IMR-90 (cell line): ENCODE measurements around the gene CMBL. TPM values are rescaled to one million over a fixed set of nuclear protein-coding genes. Genes with fewer than 3 reads are reported as not detected.

Experiments used
- ATAC-seq: fragments of 200-7000 bp; cut with Tn5 transposase; 2 replicates; pipeline ENCODE4 v1.9.1; 2020; ENCODE audit warnings: low read depth, mild to moderate bottlenecking, moderate library complexity
- BruUV-seq: library from RNA; stranded (reverse); fragments of 400-500 nt; replicated peaks from 2 replicates; lab custom pipeline; 2021; lab: Mats Ljungman, UMichigan
- CTCF ChIA-PET: fragments of 300-600 bp; formaldehyde crosslinking; extraction: SDS; loops from one replicate; lab custom pipeline; 2021; ENCODE audit warnings: antibody characterized with exemption; lab: Yijun Ruan, JAX
- POLR2A ChIA-PET: fragments of 300-600 bp; sonication (Branson Sonifier 250); formaldehyde crosslinking; loops from one replicate; lab custom pipeline; 2022; ENCODE audit warnings: antibody characterized with exemption; ENCODE audit not compliant: unreplicated experiment; lab: Charles Lee
- DNase-seq: peaks from one replicate; pipeline ENCODE4 v3.0.0; 2013
- H2AFZ ChIP-seq: replicated peaks from 2 replicates; pipeline ENCODE3; 2013; ENCODE audit warnings: low read length, mild to moderate bottlenecking; ENCODE audit not compliant: poor library complexity
- H2AK5ac ChIP-seq: 2 replicates; pipeline ENCODE4 v1.6.1; 2013; ENCODE audit warnings: low read depth, low read length, inconsistent platforms
- H2AK9ac ChIP-seq: replicated peaks from 2 replicates; pipeline ENCODE3; 2013; ENCODE audit warnings: mild to moderate bottlenecking, low read depth, low read length, moderate library complexity; ENCODE audit not compliant: poor library complexity
- H2BK120ac ChIP-seq: 2 replicates; pipeline ENCODE4 v1.6.1; 2013; ENCODE audit warnings: low read depth, low read length, inconsistent platforms
- H2BK15ac ChIP-seq: 3 replicates; pipeline ENCODE4 v1.6.1; 2013; ENCODE audit warnings: low read depth, low read length, inconsistent platforms
- H2BK20ac ChIP-seq: 2 replicates; pipeline ENCODE4 v1.6.1; 2013; ENCODE audit warnings: low read depth, mild to moderate bottlenecking, inconsistent platforms, low read length, moderate library complexity
- H2BK5ac ChIP-seq: 2 replicates; pipeline ENCODE4 v1.6.1; 2013; ENCODE audit warnings: mild to moderate bottlenecking, low read depth, low read length, inconsistent platforms; ENCODE audit not compliant: poor library complexity, severe bottlenecking
- H3K14ac ChIP-seq: replicated peaks from 2 replicates; pipeline ENCODE4 v1.6.1; 2013; ENCODE audit warnings: low read depth, low read length, inconsistent platforms
- H3K18ac ChIP-seq: 2 replicates; pipeline ENCODE4 v1.6.1; 2013; ENCODE audit warnings: low read depth, low read length, control low read depth
- H3K23ac ChIP-seq: 2 replicates; pipeline ENCODE4 v1.6.1; 2013; ENCODE audit warnings: low read depth, low read length, inconsistent platforms
- H3K27ac ChIP-seq: 2 replicates; pipeline ENCODE4 v1.5.1; 2013; ENCODE audit warnings: mild to moderate bottlenecking, control low read depth, low read length; ENCODE audit not compliant: insufficient read depth
- H3K27me3 ChIP-seq: 2 replicates; pipeline ENCODE4 v1.6.1; 2013; ENCODE audit warnings: low read length; ENCODE audit not compliant: control insufficient read depth, insufficient read depth
- H3K36me3 ChIP-seq: 2 replicates; pipeline ENCODE4 v1.6.1; 2013; ENCODE audit warnings: low read length, mixed read lengths; ENCODE audit not compliant: control insufficient read depth, insufficient read depth
- H3K4ac ChIP-seq: 2 replicates; pipeline ENCODE4 v1.6.1; 2013; ENCODE audit warnings: low read depth, low read length, inconsistent platforms
- H3K4me1 ChIP-seq: 2 replicates; pipeline ENCODE4 v1.6.1; 2013; ENCODE audit warnings: low read length, mixed read lengths; ENCODE audit not compliant: control insufficient read depth, insufficient read depth
- H3K4me2 ChIP-seq: 2 replicates; pipeline ENCODE4 v1.6.1; 2013; ENCODE audit warnings: low read depth, mild to moderate bottlenecking, control low read depth, low read length, moderate library complexity
- H3K4me3 ChIP-seq: 2 replicates; pipeline ENCODE4 v1.5.1; 2013; ENCODE audit warnings: low read depth, mild to moderate bottlenecking, control low read depth, low read length, moderate library complexity; ENCODE audit not compliant: insufficient read depth
- H3K56ac ChIP-seq: 2 replicates; pipeline ENCODE4 v1.6.1; 2013; ENCODE audit warnings: low read length, inconsistent platforms; ENCODE audit not compliant: insufficient read depth; ENCODE audit errors: extremely low read depth
- H3K79me1 ChIP-seq, 2 experiments: 2 replicates each; pipeline ENCODE4 v1.6.1; 2013; ENCODE audit warnings: low read length in 2 of 2, inconsistent platforms in 1 of 2, low read depth in 1 of 2
- H3K9ac ChIP-seq: 2 replicates; pipeline ENCODE4 v1.6.1; 2013; ENCODE audit warnings: low read depth, low read length, control low read depth
- H3K9me1 ChIP-seq: 2 replicates; pipeline ENCODE4 v1.6.1; 2013; ENCODE audit warnings: low read length, inconsistent platforms; ENCODE audit not compliant: insufficient read depth
- H3K9me3 ChIP-seq: 2 replicates; pipeline ENCODE4 v1.6.1; 2013; ENCODE audit warnings: low read length; ENCODE audit not compliant: control insufficient read depth, insufficient read depth
- H4K20me1 ChIP-seq: 2 replicates; pipeline ENCODE4 v1.6.1; 2013; ENCODE audit warnings: low read length, inconsistent platforms; ENCODE audit not compliant: insufficient read depth
- H4K5ac ChIP-seq: 2 replicates; pipeline ENCODE4 v1.6.1; 2013; ENCODE audit warnings: mild to moderate bottlenecking, low read depth, low read length, control low read depth
- H4K8ac ChIP-seq, 2 experiments: 2 replicates each; pipeline ENCODE4 v1.6.1; 2013; ENCODE audit warnings: low read depth in 2 of 2, low read length in 2 of 2, control low read depth in 1 of 2, inconsistent platforms in 1 of 2
- H4K91ac ChIP-seq: 2 replicates; pipeline ENCODE4 v1.6.1; 2013; ENCODE audit warnings: low read depth, low read length, inconsistent platforms; ENCODE audit not compliant: insufficient read depth
- CEBPB ChIP-seq: IDR thresholded peaks from 2 replicates; pipeline ENCODE4 v1.6.1; 2012; ENCODE audit warnings: low read depth, low read length, improper control_type of control experiment
- FOS ChIP-seq: fragments of 150-350 bp; IDR thresholded peaks from 2 replicates; pipeline ENCODE4 v1.6.1; 2016; ENCODE audit warnings: low read depth, low read length
- WGBS, 2 experiments: methylation state at CpG; one replicate each; pipeline versions ENCODE4 v1.1.5 to v1.1.7; 2013; ENCODE audit warnings: missing lambda C conversion rate in 2 of 2; ENCODE audit not compliant: insufficient read length in 1 of 2; ENCODE audit errors: extremely low coverage in 2 of 2; 5-methylcytosine and 5-hydroxymethylcytosine counted together
- dilution Hi-C: fragments of 300-500 bp; cut with HindIII; formaldehyde crosslinking; loops from one replicate; pipeline ENCODE4 v1.14.3; 2018; ENCODE audit warnings: low sequenced_read_pairs; ENCODE audit not compliant: unreplicated experiment
- in situ Hi-C: fragments of 300-500 bp; cut with MboI; formaldehyde crosslinking; loops from 3 replicates; pipeline ENCODE4 v1.14.3; 2019; ENCODE audit warnings: low sequenced_read_pairs, inconsistent platforms, mixed read lengths
- intact Hi-C: fragments of 100-400 bp; cut with micrococcal nuclease; formaldehyde crosslinking; loops from 2 replicates; pipeline ENCODE4 v1.10.0; 2022
- polyA plus RNA-seq, 3 experiments: library from polyadenylated mRNA; depleted of rRNA; stranded (reverse); fragments of >200 nt; gene quantifications; 2 replicates each; pipeline ENCODE4 v1.2.3, GENCODE V29; 2012; ENCODE audit warnings: low replicate concordance in 1 of 3
- total RNA-seq: library from RNA; depleted of rRNA; stranded (reverse); fragments of >200 nt; gene quantifications from 2 replicates; pipeline ENCODE4 v1.2.3, GENCODE V29; 2012

Gene CMBL
- total and polyA plus RNA-seq, 2 of the 4 experiments (the other 2 are of a cell fraction) = 5.0 to 26.3 TPM

- H3K18ac ChIP-seq = no peak overlapping the region
- H2AK9ac ChIP-seq = no peak overlapping the region
- in situ Hi-C loops = no loop called here
- no peak overlapping the region for H3K4me2 ChIP-seq
- H3K4ac ChIP-seq = no peak overlapping the region
- BruUV-seq = no TSS peak
- no peaks in the 10 kb centered on the region for H4K20me1 ChIP-seq
- ChIA-PET POLR2A (no interaction called here), CTCF (interaction anchor here (0.6 kb wide), 2 partner anchors 131 to 509 kb away, joined by 3 read pairs; no protein-coding TSS in a partner anchor)
- no peak overlapping the region for H4K5ac ChIP-seq
- no peak overlapping the region for H2BK5ac ChIP-seq
- no peak overlapping the region for H3K56ac ChIP-seq
- 88% methylated on average over 3 of the region's 13 CpGs; no CpG with 5 or more reads in 1 of the 2 experiments for WGBS, 2 experiments
- no peak overlapping the region for H2AK5ac ChIP-seq
- no peak overlapping the region for H4K91ac ChIP-seq
- dilution Hi-C loops = no loop called here
- no peaks in the 10 kb centered on the region for H3K4me1 ChIP-seq
- no peaks in the 10 kb centered on the region for H3K9me3 ChIP-seq
- no peak for ATAC-seq
- H3K9me1 ChIP-seq = no peaks in the 10 kb centered on the region
- DNase-seq = no peak
- TF ChIP-seq CEBPB (no peak), FOS (no peak)
- H2BK20ac ChIP-seq = no peak overlapping the region
- H2BK15ac ChIP-seq = no peak overlapping the region
- H3K27me3 ChIP-seq = no peaks in the 10 kb centered on the region
- H2BK120ac ChIP-seq = no peak overlapping the region
- H3K14ac ChIP-seq = no peak overlapping the region
- H3K27ac ChIP-seq = no peak overlapping the region
- intact Hi-C loops = no loop called here
- no peak overlapping the region for H4K8ac ChIP-seq
- no peak overlapping the region for H2AFZ ChIP-seq
- H3K4me3 ChIP-seq = no peak overlapping the region
- no peaks in the 10 kb centered on the region for H3K79me1 ChIP-seq
- H3K23ac ChIP-seq = no peak overlapping the region
- H3K9ac ChIP-seq = no peak overlapping the region
- no peaks in the 10 kb centered on the region for H3K36me3 ChIP-seq
These were observed 29.7 kb downstream of the CMBL start for GRCh38 chr5:10277773-10278630.
